GM18909 (cell line): ENCODE measurements around the gene PHF11.
"Not testable (repeated sequence)": the region's sequence is repeated elsewhere in the genome, so short reads cannot be mapped to it uniquely, and the experiment has no call there.

ENCODE experiments used
- ATAC-seq: cut with Tn5 transposase; IDR thresholded peaks from one replicate; pipeline ENCODE4 v1.9.1; 2021; ENCODE audit warnings: mild to moderate bottlenecking; ENCODE audit not compliant: unreplicated experiment, poor library complexity

Gene PHF11

DNA sequence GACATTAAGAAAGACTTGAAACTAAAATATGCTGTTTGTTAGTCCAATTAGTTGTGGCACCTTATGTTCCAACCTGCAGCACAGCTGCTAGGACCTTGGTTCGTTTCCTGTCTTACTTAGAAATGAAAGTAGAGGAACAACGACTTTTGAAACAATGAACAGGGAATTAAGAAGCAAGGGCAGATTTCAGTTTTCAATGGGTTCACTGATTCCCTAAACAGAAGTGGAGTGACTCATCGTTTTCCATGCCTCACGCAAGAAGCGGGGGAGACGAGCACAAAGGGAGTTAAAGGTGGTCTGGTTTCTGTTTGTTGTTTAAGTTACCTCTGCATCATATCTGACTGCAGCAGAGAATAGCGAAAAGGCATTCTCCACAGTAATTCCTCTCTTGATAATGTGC lies 44.8 kb downstream of the PHF11 start:
- ATAC-seq: no peak

DNA sequence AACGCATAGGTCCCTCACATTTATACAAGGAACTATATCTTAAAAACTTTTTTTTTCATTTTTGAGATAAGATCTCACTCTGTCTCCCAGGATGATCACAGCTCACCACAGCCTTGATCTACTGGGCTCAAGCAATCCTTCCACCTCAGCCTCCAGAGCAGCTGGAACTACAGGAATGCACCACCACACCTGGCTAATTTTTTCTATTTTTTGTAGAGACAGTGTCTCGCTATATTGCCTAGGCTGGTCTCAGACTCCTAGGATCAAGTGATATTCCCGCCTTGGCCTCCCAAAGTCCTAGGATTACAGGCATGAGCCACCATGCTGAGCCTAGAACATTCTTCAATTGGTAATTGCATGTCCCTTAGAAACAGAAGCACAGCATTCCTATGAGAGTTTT lies 47.9 kb downstream of the PHF11 start:
- ATAC-seq: no peak

DNA sequence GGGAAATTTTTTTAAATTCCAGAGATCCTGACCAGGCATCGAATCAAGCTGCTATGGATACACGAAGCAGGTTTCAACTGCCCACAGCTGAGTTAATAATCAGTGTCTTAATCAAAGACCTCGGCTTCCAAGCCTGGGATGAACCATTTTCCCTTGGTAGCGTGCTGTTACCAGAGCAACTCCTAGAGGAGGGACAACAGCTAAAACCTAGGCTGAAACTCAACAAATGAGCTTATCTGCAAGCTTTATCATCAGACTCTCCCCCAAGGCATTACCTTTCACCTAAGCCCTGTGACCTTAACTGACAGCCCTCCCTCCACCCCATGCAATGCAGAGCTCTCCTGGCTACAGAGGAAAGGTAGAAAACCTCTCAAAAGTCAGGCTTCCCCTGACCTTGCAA lies 49.9 kb downstream of the PHF11 start:
- ATAC-seq: no peak

DNA sequence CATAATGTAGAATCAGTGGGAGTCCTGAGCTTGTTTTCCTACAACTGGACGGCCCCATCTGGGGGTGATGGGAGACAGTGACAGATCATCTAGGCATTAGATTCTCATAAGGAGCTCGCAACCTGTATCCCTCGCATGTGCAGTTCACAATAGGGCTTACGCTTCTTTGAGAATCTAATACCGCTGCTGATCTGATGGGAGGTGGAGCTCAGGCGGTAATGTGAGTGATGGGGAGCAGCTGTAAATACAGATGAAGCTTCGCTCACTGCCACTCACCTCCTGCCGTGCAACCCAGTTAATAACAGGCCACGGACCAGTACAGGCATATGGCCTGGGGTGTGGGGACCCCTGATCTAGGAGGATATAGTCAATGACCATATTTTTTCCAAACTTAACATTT lies 50.8 kb downstream of the PHF11 start:
- ATAC-seq: no peak

DNA sequence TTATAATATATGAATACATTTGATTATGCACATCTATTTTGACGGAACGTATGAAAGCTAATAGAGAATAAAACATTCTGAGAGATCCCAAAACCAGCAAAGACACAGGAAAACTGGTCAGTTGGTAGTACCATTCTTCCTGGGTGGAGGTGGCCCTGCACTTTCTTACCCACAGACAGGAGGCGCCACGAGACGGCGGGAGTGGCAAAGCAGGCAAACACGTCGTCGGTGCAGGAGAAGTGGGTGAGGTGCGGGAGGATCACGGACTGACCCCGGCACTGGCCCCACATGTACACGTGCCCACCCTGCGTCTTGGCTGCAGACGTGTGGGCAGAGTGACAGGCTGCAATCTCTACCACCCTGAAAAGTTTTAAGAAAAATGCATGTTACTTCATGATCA lies 53.5 kb downstream of the PHF11 start:
- no peak for ATAC-seq

DNA sequence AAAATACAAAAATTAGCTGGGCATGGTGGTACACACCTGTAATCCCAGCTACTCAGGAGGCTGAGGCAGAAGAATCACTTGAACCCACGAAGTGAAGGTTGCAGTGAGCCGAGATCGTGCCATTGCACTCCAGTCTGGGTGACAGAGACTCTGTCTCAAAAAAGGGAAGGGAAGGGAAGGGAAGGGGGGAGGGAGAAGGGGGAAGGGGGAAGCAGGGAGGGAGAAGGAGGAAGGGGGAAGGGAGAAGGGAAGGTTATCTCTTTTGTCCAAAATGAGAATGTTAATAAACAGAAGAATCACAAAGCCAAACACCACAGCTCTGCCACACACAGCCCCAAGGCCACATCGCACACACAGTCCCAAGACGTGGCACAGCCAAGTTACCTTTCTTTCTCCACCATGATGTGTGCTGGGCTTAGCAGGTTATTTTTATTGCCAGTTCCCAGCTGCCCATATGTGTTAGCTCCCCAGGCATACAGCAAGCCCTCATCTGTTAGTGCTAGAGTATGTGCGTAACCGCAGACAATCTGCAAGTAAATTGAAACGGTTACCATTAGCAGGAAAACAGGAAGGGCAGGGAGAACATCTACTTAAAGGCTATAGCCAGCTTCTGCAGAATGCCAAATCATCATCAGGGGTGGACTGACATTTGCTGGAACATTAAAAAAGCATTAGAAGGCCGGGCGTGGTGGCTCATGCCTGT lies 55.3 kb downstream of the PHF11 start:
- ATAC-seq: no peak

DNA sequence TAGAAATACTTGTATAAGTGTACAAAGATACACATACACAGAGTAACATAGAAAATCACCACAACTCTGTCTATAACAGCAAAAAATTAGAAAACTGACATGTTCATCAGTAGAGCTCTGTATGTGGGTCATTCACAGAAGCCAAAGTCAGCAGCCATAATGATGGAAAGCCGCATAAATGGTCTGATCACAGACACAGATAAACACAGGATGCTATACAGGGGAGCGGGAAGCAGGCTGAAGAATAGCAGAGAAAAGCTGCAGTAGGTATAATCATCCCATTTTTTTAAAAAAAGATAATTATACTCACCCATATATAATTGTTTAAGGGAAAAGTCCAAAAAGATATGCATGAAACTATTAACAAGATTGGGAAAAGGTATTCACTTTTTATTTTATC lies 58.1 kb downstream of the PHF11 start:
- no peak for ATAC-seq

DNA sequence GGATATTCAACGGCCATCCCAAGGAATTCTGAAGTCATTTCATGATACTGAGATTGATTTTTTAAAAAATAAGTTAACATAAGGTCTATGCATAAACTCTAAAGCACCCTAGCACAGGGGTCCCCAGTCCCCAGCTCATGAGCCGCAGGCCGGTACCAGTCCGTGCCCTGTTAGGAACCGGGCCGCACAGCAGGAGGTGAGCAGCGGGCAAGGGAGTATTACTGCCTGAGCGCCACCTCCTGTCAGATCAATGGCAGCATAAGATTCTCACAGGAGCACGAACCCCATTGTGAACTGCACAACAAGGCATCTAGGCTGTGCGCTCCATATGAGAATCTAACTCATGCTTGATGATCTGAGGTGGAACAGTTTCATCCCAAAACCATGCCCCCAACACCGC lies 58.6 kb downstream of the PHF11 start:
- no peak for ATAC-seq

DNA sequence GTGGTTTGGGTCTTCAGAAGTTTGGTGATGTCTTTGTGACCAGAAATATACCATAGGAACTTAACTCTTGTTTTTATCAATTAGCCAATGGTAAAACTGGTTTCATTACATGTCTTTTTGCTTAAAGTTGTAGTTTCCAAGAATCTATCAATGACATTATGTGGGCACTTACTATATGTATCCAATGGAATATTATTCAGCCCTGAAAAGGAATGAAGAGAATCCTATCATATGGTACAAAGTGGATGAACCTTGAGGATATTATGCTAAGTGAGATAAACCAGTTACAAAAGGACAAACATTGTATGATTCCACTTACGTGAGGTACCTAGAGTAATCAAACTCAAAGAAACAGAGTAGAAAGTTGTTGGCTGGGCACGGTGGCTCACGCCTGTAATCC lies 63.3 kb downstream of the PHF11 start:
- ATAC-seq: no peak

DNA sequence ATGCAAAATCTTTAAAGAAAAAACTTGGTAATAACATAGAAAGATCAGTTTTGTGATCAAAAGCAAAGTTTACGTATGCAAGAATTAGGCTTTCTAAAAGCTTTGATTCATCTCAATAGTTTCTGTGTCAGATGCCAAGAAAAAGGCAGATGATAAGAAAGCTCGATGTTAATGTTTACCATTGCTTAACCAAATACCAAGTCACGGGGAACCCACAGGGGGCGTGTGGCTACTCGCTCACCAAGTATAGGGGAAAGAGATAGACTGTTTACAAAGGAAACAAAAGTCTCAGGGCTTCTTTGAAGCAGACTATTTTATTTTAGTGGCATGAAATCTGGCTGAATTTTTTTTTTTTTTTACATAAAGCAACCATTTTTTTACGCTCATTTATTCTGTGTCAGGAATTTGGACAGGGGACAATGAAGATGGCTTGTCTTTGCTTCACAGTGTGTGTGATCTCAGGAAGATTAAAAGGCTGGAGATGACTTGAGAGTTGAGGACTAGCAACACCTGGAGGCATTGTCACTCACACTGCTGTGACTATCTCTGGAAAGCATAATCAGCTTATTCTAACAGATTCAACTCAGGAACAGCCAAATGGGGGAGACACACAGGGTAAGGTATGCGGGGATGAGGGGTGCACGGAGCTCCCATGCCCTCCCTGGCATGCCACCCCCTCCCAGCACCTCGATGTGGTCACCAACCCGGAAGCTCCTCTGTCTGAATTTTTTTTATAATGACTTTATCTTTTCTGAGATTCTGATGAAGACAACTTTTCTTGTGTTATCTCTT lies 64.7 kb downstream of the PHF11 start:
- peak; percentile 72 for ATAC-seq

DNA sequence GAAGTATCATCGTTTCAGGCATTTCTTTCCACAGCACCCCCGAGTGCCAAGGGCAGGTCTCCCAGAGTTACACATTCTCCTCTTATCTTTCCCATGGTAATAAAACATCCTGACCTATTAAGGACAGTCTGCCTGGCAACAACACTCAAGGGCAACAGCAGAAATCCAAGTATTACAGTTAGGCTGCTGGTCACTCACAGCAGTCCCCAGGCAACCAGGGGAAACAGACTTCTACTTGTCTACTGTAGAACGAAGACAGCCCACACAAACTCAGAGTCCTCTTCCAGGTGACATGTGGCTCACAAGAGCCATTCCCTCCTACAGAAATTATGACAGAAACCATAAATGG lies 65.3 kb downstream of the PHF11 start:
- ATAC-seq: no peak

DNA sequence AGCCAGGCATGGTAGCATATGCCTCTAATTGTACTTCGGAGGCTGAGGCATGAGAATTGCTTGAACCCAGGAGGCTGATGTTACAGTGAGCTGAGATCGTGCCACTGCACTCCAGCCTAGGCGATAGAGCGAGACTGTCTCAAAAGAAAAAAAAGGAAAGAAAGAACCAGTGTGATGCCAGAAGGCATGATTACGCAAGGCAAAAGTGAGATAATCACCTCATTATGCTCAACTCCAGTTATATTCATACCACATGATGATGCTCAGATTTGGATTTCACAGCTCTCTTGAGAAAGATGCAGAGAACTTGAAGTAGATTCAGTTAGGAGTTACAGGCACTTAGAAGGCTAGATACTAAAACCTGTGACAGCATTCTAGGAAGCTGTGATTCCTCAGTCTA lies 67.8 kb downstream of the PHF11 start:
- no peak for ATAC-seq

DNA sequence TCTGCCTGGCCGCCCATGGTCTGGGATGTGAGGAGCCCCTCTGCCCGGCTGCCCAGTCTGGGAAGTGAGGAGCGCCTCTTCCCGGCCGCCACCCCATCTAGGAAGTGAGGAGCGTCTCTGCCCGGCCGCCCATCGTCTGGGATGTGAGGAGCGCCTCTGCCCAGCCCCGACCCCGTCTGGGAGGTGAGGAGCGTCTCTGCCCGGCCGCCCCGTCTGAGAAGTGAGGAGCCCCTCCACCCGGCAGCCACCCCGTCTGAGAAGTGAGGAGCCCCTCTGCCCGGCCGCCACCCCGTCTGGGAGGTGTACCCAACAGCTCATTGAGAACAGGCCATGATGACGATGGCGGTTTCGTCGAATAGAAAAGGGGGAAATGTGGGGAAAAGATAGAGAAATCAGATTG lies 69.7 kb downstream of the PHF11 start:
- ATAC-seq: not testable (repeated sequence)

DNA sequence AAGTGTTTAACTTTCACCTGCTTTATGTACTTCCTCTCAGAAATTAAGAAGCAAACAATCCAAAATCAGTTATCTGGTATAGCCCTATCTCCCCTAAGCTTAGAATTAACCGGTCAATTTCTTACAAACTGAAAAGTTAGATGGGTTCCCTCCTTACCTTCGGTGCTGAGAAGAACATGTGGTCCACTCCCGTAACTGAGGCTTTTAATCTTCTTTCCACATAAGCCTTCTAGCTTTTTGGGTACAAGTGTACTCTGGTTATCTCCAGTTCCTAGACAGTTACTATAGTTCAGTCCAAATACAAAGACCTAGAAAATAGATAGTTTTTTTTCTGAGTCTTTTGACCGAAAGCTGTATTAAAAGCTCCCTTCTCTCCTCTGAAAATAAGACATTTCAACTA lies 70.7 kb downstream of the PHF11 start:
- ATAC-seq: no peak

DNA sequence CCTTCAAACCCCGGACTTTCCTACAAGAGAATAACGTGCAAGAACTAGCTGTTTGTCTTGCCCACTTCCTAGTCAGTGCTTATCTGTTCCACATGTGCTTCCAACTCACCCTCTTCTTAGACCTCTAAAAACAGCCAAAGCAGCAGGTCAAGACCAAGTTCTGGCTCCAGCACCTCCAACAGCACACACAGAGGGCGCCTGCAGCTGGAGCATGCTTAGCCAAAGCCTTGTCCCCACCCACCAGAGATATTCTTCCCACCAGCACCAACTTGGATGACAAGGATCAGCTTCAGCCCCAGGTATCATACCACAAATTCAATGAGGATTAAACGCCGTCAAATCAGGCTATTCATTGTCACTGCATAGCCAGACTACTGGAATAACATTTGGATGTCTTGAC lies 71.7 kb downstream of the PHF11 start:
- ATAC-seq: no peak

DNA sequence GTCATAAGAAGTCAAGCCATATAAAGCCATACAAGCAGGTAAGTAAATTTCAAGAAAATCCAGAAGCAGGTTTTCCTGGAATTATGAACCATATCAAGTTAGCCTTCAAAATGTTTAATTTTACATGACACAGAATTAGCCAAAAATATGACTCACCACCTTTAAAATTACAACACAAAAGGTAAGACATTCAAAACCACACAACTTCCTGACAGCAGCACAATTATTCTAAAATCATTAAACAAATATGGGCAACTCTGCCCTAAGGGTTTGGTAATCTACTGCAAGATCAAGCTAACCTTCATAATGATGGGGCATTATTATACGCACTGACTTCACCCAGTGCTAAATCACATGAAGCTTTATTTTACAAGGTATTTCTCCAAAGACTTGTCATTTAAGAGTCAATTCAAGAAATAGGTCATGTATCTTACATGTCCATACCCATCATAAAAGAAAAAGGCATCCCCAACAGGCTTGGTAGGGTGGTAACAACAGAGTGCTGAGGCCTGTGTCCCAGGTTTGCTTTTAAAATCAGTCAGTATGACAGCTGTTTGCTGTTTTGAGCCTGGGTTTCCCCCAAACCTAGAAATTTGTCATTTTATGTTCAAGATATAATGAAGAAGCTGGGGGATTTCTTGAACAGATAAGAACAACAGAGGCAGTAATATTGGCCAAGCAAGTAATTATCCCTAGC lies 74.4 kb downstream of the PHF11 start:
- ATAC-seq: no peak

DNA sequence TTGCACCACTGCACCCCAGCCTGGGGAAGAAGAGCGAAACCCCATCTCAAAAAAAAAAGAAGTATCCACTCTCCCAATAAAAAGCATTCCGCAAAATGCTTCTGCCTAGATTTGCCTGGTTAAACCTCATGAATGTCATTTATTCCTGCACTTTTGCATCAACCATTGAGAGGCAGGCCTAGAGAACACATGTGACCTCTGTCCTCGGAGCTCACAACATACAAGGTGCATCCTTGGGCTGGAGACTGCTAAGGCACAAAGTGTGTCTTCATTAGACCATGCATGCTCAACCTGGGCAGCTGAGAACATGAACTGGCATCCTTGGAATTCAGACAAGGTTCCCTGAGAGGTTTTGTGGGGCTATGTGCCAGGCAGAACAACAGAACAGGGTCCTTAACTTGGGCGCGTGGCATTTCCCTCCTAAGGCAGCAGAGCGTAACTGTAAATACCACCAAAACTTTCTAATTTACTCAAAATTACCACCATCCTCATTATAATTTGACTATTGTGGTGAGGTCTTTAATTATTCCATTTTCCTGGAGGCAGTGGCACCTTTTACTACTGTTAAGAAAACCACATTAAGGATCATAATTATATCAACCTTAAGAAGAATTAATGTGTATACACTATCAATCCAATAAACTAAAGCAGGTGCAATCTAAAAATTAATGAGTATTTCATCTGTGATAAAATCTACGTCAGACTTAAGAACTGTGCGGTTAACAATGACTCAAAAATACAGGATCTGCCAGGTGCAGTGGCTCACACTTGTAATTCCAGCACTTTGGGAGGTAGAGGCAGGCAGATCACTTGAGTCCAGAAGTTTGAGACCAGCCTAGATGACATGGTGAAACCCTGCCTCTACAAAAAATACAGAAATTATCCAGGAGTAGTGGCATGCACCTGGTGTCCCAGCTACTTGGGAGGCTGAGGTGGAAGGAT lies 75.8 kb downstream of the PHF11 start:
- ATAC-seq: no peak
